Measurements from ENCODE around the gene TXN. TPM values are rescaled to one million over a fixed set of nuclear protein-coding genes. Genes with fewer than 3 reads are reported as not detected.

Gene TXN
- total and polyA plus RNA-seq, 10 of the 15 experiments (the other 5 are each of a cell fraction or from before 2014, with no cell fraction given): 309 to 2,304 (median 650) TPM

GRCh38 chr9:110246214-110246613 lies 10.1 kb downstream of the TXN start:
- no peak for DNase-seq (ENCODE audit: low read depth, low spot score)
- no peak overlapping the region for H3K4me2 ChIP-seq (ENCODE audit: control insufficient read depth, insufficient read depth)
- in situ Hi-C loops (cut with MboI): no loop called here
- ChIA-PET CTCF (no interaction called here), RAD21 (ENCODE audit: unreplicated experiment) (no interaction called here), SMC1A (ENCODE audit: uncharacterized antibody, unreplicated experiment) (no interaction called here), POLR2A (no interaction called here)
- H3K9ac ChIP-seq (ENCODE audit: control insufficient read depth, insufficient read depth, low read length): no peak overlapping the region
- intact Hi-C loops (cut with micrococcal nuclease; ENCODE audit: unreplicated experiment): no loop called here
- H3K79me2 ChIP-seq (ENCODE audit: control insufficient read depth, insufficient read depth, low read length): peaks cover 28% of the 10 kb centered on the region
- H2AFZ ChIP-seq (ENCODE audit: control insufficient read depth, low read depth, low read length): no peak overlapping the region
- TF ChIP-seq LARP7 (IDR thresholded peaks at IDR 0.05) (no peak), HDAC2 (IDR thresholded peaks at IDR 0.05) (no peak), CBX5 (IDR thresholded peaks at IDR 0.05; ENCODE audit: low read depth) (no peak)
- H3K4me3 ChIP-seq: no peak overlapping the region
- no peaks in the 10 kb centered on the region for H3K9me3 ChIP-seq (replicated peaks; ENCODE audit: control insufficient read depth, insufficient read depth, low read length)
- no peaks in the 10 kb centered on the region for H4K20me1 ChIP-seq (ENCODE audit: control insufficient read depth, insufficient read depth)
- no peak for ATAC-seq
- no peaks in the 10 kb centered on the region; the same call in 1 of the 2 replicates for H3K4me1 ChIP-seq (ENCODE audit: control insufficient read depth, insufficient read depth, low read length)
- H3K36me3 ChIP-seq (ENCODE audit: control insufficient read depth in 2 of 2, insufficient read depth in 2 of 2, low read length in 1 of 2): peaks cover 12 to 36% of the 10 kb centered on the region in 2 experiments
- no peak for FAIRE-seq
- no peak overlapping the region for H3K27ac ChIP-seq (ENCODE audit: control insufficient read depth, insufficient read depth)
- BruUV-seq (replicated peaks): no TSS peak
- 92% methylated on average over 6 of the region's 6 CpGs for WGBS (ENCODE audit: insufficient coverage, insufficient replicate concordance, low lambda C conversion rate, missing lambda C conversion rate)
- no peaks in the 10 kb centered on the region for H3K27me3 ChIP-seq (replicated peaks in 1 of 2; ENCODE audit: control insufficient read depth in 2 of 2, insufficient read depth in 2 of 2, low read length in 1 of 2)

GRCh38 chr9:110244616-110245015 lies 11.7 kb downstream of the TXN start:
- Histone ChIP-seq H3K36me3 (ENCODE audit: control insufficient read depth in 2 of 2, insufficient read depth in 2 of 2, low read length in 1 of 2) (peaks cover 8 to 29% of the 10 kb centered on the region in 2 experiments), H3K9me3 (replicated peaks; ENCODE audit: control insufficient read depth, insufficient read depth, low read length) (no peaks in the 10 kb centered on the region), H4K20me1 (ENCODE audit: control insufficient read depth, insufficient read depth) (no peaks in the 10 kb centered on the region), H3K27me3 (replicated peaks in 1 of 2; ENCODE audit: control insufficient read depth in 2 of 2, insufficient read depth in 2 of 2, low read length in 1 of 2) (no peaks in the 10 kb centered on the region), H3K4me3 (no peak overlapping the region), H3K4me2 (ENCODE audit: control insufficient read depth, insufficient read depth) (no peak overlapping the region), H3K9ac (ENCODE audit: control insufficient read depth, insufficient read depth, low read length) (no peak overlapping the region), H2AFZ (ENCODE audit: control insufficient read depth, low read depth, low read length) (no peak overlapping the region), H3K27ac (ENCODE audit: control insufficient read depth, insufficient read depth) (no peak overlapping the region), H3K79me2 (ENCODE audit: control insufficient read depth, insufficient read depth, low read length) (peaks cover 12% of the 10 kb centered on the region), H3K4me1 (ENCODE audit: control insufficient read depth, insufficient read depth, low read length) (no peaks in the 10 kb centered on the region; the same call in 1 of the 2 replicates)
- POLR2A ChIA-PET: no interaction called here
- WGBS (ENCODE audit: insufficient coverage, insufficient replicate concordance, low lambda C conversion rate, missing lambda C conversion rate): 99% methylated on average over 3 of the region's 3 CpGs
- FAIRE-seq (no peak), DNase-seq (ENCODE audit: low read depth, low spot score) (no peak), ATAC-seq (no peak)
- RAD21 ChIA-PET (ENCODE audit: unreplicated experiment): no interaction called here
- no TSS peak for BruUV-seq (replicated peaks)
- SMC1A ChIA-PET (ENCODE audit: uncharacterized antibody, unreplicated experiment): interaction anchor here (2.2 kb wide), 1 partner anchor 13 kb away, joined by 7 read pairs; the partner anchor contains the start of gene TXN
- intact Hi-C loops (cut with micrococcal nuclease; ENCODE audit: unreplicated experiment) (no loop called here), in situ Hi-C loops (cut with MboI) (no loop called here)
- CTCF ChIA-PET: no interaction called here
- TF ChIP-seq SKIL (IDR thresholded peaks at IDR 0.05; ENCODE audit: low read depth, poor library complexity, severe bottlenecking): no peak
- TF ChIP-seq GABPA (IDR thresholded peaks at IDR 0.05; ENCODE audit: low read depth): no peak
- TF ChIP-seq EED (IDR thresholded peaks at IDR 0.05; ENCODE audit: low read depth): no peak
- TF ChIP-seq SMAD5 (IDR thresholded peaks at IDR 0.05; ENCODE audit: low read depth): no peak
- TF ChIP-seq BACH1 (IDR thresholded peaks at IDR 0.05; ENCODE audit: borderline replicate concordance): no peak
- TF ChIP-seq POLR2A (IDR thresholded peaks at IDR 0.05; ENCODE audit: low read depth, low read length): no peak
- no peak for TF ChIP-seq LARP7 (IDR thresholded peaks at IDR 0.05)
- TF ChIP-seq, protein P1, sequence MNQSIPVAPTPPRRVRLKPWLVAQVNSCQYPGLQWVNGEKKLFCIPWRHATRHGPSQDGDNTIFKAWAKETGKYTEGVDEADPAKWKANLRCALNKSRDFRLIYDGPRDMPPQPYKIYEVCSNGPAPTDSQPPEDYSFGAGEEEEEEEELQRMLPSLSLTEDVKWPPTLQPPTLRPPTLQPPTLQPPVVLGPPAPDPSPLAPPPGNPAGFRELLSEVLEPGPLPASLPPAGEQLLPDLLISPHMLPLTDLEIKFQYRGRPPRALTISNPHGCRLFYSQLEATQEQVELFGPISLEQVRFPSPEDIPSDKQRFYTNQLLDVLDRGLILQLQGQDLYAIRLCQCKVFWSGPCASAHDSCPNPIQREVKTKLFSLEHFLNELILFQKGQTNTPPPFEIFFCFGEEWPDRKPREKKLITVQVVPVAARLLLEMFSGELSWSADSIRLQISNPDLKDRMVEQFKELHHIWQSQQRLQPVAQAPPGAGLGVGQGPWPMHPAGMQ (IDR thresholded peaks at IDR 0.05; ENCODE audit: borderline replicate concordance): no peak
- TF ChIP-seq, protein P2, sequence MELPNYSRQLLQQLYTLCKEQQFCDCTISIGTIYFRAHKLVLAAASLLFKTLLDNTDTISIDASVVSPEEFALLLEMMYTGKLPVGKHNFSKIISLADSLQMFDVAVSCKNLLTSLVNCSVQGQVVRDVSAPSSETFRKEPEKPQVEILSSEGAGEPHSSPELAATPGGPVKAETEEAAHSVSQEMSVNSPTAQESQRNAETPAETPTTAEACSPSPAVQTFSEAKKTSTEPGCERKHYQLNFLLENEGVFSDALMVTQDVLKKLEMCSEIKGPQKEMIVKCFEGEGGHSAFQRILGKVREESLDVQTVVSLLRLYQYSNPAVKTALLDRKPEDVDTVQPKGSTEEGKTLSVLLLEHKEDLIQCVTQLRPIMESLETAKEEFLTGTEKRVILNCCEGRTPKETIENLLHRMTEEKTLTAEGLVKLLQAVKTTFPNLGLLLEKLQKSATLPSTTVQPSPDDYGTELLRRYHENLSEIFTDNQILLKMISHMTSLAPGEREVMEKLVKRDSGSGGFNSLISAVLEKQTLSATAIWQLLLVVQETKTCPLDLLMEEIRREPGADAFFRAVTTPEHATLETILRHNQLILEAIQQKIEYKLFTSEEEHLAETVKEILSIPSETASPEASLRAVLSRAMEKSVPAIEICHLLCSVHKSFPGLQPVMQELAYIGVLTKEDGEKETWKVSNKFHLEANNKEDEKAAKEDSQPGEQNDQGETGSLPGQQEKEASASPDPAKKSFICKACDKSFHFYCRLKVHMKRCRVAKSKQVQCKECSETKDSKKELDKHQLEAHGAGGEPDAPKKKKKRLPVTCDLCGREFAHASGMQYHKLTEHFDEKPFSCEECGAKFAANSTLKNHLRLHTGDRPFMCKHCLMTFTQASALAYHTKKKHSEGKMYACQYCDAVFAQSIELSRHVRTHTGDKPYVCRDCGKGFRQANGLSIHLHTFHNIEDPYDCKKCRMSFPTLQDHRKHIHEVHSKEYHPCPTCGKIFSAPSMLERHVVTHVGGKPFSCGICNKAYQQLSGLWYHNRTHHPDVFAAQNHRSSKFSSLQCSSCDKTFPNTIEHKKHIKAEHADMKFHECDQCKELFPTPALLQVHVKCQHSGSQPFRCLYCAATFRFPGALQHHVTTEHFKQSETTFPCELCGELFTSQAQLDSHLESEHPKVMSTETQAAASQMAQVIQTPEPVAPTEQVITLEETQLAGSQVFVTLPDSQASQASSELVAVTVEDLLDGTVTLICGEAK (IDR thresholded peaks at IDR 0.05; ENCODE audit: borderline replicate concordance): no peak
- no peak for TF ChIP-seq NR2F1 (conservative IDR thresholded peaks at IDR 0.05)
